Left colon (tissue), 2 donors: ENCODE results near the gene CCDC33. TPM values are rescaled to one million over a fixed set of nuclear protein-coding genes. Genes with fewer than 3 reads are reported as not detected.

Source experiments
- ATAC-seq: fragments of 200-7000 bp; cut with Tn5 transposase; one replicate; pipeline ENCODE4 v1.9.1; 2020; ENCODE audit warnings: mild to moderate bottlenecking, moderate library complexity
- DNase-seq, 2 donors: peaks; one replicate each; pipeline ENCODE4 v3.0.0-alpha.2; 2020
- intact Hi-C, 2 donors: fragments of 100-400 bp; cut with DNase I in 1 of 2; cut with micrococcal nuclease in 1 of 2; formaldehyde crosslinking; loops; one replicate each; pipeline versions ENCODE4 v1.11.2 to v1.14.0; 2022; cut with DNase I, micrococcal nuclease
- total RNA-seq, 2 donors: library from RNA; stranded (reverse); fragmentation: NEBNext Ultra II Directional; extraction: Animal tissue kit (Norgen Biotek cat#: 25700); gene quantifications; one replicate each; pipeline ENCODE4 v1.2.1, GENCODE V29; 2021
- donor health status: DM: no; HTN: no; CAD: no.
- donor health status: DM: yes; HTN: yes; CAD: no.

Gene CCDC33
- total RNA-seq, 2 donors from 2014 or later = 0.46 TPM; not detected in 1

- ATAC-seq (no peak), DNase-seq (no peak)
- intact Hi-C loops = loop anchor here in 1 of 2 donors (5.0 kb wide), 1 partner anchor 57 kb away; no protein-coding TSS in a partner anchor
Measured at GRCh38 chr15:74380361-74381189, 144.4 kb downstream of the CCDC33 start.

GRCh38 chr15:74381190-74381453 is 145.0 kb downstream of the CCDC33 start:
- DNase-seq (no peak), ATAC-seq (no peak)
- intact Hi-C loops = loop anchor here in 1 of 2 donors (5.0 kb wide), 1 partner anchor 56 kb away; no protein-coding TSS in a partner anchor

GRCh38 chr15:74381481-74381880 is 145.4 kb downstream of the CCDC33 start:
- intact Hi-C loops = loop anchor here in 1 of 2 donors (5.0 kb wide), 1 partner anchor 56 kb away; no protein-coding TSS in a partner anchor
- DNase-seq (no peak), ATAC-seq (no peak)

- intact Hi-C loops = loop anchor here in 1 of 2 donors (5.0 kb wide), 1 partner anchor 55 kb away; no protein-coding TSS in a partner anchor
- peak; percentile 95 for ATAC-seq
Measured at GRCh38 chr15:74382004-74382816, 146.1 kb downstream of the CCDC33 start.

GRCh38 chr15:74383286-74383685 is 147.2 kb downstream of the CCDC33 start:
- DNase-seq = no peak
- ATAC-seq = no peak
- intact Hi-C loops = loop anchor here in 1 of 2 donors (5.0 kb wide), 1 partner anchor 54 kb away; no protein-coding TSS in a partner anchor

More at GRCh38 chr15:74382004-74382816, 146.1 kb downstream of the CCDC33 start:
- peak; percentile 67 to 89 for DNase-seq

GRCh38 chr15:74383695-74384565 is 147.8 kb downstream of the CCDC33 start:
- ATAC-seq (no peak), DNase-seq (no peak)

GRCh38 chr15:74384566-74384880 is 148.4 kb downstream of the CCDC33 start:
- intact Hi-C loops = loop anchor here in 1 of 2 donors (5.0 kb wide), 1 partner anchor 53 kb away; no protein-coding TSS in a partner anchor
- DNase-seq (no peak), ATAC-seq (no peak)

More at GRCh38 chr15:74383695-74384565, 147.8 kb downstream of the CCDC33 start:
- intact Hi-C loops = loop anchor here in 1 of 2 donors (5.0 kb wide), 1 partner anchor 53 kb away; no protein-coding TSS in a partner anchor

GRCh38 chr15:74384881-74385643 is 148.9 kb downstream of the CCDC33 start:
- no peak for DNase-seq
- ATAC-seq = peak; percentile 33
- intact Hi-C loops = loop anchor here in 1 of 2 donors (5.0 kb wide), 1 partner anchor 52 kb away; no protein-coding TSS in a partner anchor

- intact Hi-C loops = no loop called here
- DNase-seq (no peak), ATAC-seq (no peak)
Measured at GRCh38 chr15:74385733-74386132, 149.6 kb downstream of the CCDC33 start.

Other genes starting within 250 kb of the CCDC33 start
- 10 to 100 TPM; 10.9 to 15.4 TPM for gene STOML1, start 244.0 kb upstream of the CCDC33 start, total RNA-seq
- gene PML, start 241.6 kb upstream of the CCDC33 start, total RNA-seq = 10 to 100 TPM; 26.6 to 28.5 TPM
- gene GOLGA6A, start 153.8 kb upstream of the CCDC33 start, total RNA-seq = not detected
- gene ISLR2, start 105.7 kb upstream of the CCDC33 start, total RNA-seq = under 1 TPM; 0.52 to 0.89 TPM
- 10 to 100 TPM in 1 of 2 donors, 1 to 10 TPM in 1; 4.8 to 10.2 TPM for gene ISLR, start 62.6 kb upstream of the CCDC33 start, total RNA-seq
- gene STRA6, start 33.5 kb upstream of the CCDC33 start, total RNA-seq = not detected
- gene CYP11A1, start 131.3 kb downstream of the CCDC33 start, total RNA-seq = under 1 TPM in 1 of 2 donors, not detected in 1; 0.31 TPM
- gene SEMA7A, start 197.6 kb downstream of the CCDC33 start, total RNA-seq = 1 to 10 TPM in 1 of 2 donors, under 1 TPM in 1; 0.79 to 1.7 TPM
- gene UBL7, start 224.8 kb downstream of the CCDC33 start, total RNA-seq = 10 to 100 TPM; 25.5 to 33.7 TPM